Eye (tissue), 1 donor: ENCODE results near the gene SORCS2.

ENCODE experiments used
- DNase-seq: peaks from one replicate; pipeline ENCODE4 v3.0.0-alpha.2; 2015

The SORCS2 gene

GRCh38 chr4:7519638-7520376 lies 327.5 kb downstream of the SORCS2 start:
- DNase-seq = peak; percentile 41

- no peak for DNase-seq
Measured at GRCh38 chr4:7521666-7522065, 329.3 kb downstream of the SORCS2 start.

DNA sequence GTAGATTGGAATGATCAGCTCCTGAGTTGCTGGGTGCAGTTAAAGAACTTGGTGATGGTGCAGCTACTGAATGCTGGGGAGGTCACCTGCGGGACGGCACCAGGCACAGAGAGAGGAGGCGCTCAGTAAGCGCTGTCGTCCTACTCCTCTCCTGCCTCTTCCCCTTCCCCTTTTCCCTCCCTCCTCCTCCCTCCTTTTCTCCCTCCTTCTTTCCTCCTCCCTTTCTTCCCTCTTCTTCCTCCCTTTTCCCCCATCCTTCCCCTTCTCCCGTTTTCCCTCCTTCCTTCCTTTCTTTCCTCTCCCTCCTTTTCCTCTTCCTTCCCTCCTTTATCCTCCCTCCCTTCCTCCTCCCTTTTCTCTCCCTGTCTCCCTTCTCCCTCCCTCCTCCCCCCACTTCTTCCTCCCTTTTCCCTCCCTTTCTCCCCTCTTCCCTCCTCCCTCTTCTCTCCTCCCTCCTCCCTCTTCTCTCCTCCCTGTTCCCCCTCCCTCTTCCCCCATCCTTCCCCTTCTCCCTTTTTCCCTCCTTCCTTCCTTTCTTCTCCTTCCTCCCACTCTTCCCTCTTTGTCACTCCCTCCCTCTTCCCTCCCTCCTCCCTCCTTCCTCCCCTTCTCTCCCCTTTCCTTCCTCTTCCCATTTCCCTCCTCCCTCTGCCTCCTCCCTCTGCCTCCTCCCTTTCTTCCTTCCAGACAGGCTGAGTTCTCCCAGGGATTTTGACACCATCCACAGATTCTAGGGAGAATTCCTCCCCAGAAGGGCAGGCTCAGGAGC lies 330.3 kb downstream of the SORCS2 start:
- DNase-seq = no peak

GRCh38 chr4:7523526-7523925 lies 331.2 kb downstream of the SORCS2 start:
- DNase-seq = no peak

GRCh38 chr4:7524064-7524682 lies 331.8 kb downstream of the SORCS2 start:
- no peak for DNase-seq

- DNase-seq = no peak
Measured at GRCh38 chr4:7524843-7525242, 332.5 kb downstream of the SORCS2 start.

GRCh38 chr4:7526491-7526890 lies 334.2 kb downstream of the SORCS2 start:
- no peak for DNase-seq

GRCh38 chr4:7526929-7527535 lies 334.7 kb downstream of the SORCS2 start:
- no peak for DNase-seq

DNA sequence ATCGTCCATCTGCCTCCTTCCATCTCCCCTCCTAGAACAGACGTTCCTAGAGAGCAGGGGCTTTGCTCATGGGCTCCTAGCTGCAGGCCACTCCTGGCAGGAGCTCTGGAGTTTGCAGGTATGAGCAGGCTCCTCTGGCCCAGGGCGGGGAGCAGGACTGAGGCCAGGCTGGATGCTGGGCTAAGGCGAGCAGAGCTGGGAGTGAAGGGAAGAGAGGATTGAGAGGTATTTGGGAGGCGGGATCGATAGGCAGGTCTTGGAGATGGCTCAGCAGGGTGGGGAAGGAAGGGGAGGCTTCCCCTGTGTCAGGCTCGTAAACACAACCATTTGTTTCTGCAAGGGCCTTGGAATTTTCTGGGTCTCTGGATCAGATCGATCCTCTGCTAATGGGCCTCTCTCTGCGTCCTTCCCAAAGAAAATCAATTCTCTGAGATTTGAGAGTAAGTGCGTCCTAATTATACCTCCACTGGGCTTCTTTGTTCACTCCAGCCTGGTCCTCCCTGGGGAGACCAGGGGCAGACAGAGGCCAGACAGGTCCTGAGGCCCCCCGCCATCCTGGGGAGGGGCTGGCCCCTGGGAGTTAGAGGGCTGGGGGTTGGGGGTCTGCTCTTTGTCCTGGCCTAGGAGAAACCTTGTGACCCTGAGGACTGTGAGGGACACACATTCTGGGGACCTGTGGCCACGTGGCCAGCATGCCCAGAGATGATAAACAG lies 337.2 kb downstream of the SORCS2 start:
- DNase-seq = peak; percentile 81

DNA sequence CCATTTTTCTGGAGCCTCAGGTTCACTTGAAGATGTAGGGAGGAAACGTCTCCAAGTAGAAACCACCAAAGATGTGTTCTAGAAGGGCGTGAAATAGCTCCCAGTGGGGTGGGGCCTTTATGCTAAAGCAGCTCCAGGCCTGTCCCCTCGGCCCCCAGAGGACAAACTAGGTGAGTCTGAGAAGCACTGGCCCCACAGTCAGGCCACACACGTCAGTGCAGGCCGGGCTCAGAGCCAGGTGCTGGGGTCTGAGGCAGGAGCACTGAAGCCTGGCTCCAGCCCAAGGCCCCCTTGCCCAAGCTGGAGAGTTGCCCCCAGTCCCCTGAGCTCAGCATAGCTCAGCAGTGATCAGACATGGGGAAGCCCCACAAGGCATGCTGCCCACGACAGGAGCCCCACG lies 337.7 kb downstream of the SORCS2 start:
- DNase-seq = no peak

GRCh38 chr4:7530932-7531639 lies 338.7 kb downstream of the SORCS2 start:
- no peak for DNase-seq

DNA sequence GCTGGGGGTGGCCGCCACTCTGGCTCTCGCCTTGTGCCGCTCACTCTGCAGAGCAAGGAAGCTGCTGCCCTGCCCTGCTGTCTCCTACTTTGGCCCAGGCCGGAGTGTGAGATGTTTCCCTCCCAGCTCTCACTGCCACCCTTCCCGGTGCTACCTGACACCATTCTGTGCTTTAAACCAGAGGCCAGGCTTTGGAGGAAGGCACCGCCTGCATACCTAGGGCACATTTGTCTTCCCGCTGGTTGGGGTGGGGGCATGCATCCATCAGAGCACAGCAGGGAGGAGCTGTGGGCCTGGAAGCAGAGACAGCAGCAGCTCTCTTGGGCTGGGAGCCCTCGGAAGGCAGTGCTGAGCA lies 339.3 kb downstream of the SORCS2 start:
- no peak for DNase-seq

- no peak for DNase-seq
Measured at GRCh38 chr4:7532043-7532442, 339.7 kb downstream of the SORCS2 start.

DNA sequence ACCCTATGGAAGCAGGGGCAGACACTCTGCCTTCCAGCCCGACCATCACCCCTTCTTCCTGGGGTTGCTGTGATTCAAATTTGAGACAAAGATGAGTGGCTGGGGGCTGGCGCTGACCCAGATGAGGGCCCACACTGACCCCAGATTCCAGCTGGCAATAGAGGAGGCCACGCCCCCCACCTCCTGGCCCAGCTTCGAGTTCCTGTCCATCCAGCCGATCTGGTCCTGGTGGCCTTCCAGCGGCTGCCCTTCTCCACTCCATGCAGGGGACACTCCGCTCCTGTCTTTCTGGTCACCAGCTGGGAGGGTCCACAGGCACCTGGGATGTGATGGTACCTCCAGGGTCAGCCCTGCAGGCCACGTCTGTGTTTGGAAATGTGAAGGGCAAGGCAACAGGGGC lies 340.9 kb downstream of the SORCS2 start:
- no peak for DNase-seq

DNA sequence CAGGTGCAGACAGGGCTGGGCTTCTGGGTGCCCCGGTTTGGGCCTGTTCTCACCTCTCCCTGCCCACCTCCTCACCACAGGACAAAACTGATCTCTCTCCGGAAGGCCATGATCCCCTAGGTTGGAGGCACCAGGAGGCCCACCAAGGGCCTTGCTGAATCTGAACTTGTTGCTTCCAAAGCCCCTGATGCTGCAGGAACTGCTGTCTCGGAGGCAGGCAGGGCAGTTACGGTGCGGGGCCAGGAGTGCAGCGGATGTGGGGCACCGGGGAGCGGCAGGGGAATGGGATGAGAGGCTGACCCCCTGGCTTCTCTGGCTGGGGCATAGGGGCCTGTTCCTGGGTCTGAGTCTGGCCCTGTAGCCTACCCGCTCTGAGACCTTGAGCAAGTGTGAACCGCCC lies 342.8 kb downstream of the SORCS2 start:
- DNase-seq = no peak

- DNase-seq = no peak
Measured at GRCh38 chr4:7535619-7536018, 343.3 kb downstream of the SORCS2 start.

- DNase-seq = no peak
Measured at GRCh38 chr4:7536876-7537275, 344.5 kb downstream of the SORCS2 start.

DNA sequence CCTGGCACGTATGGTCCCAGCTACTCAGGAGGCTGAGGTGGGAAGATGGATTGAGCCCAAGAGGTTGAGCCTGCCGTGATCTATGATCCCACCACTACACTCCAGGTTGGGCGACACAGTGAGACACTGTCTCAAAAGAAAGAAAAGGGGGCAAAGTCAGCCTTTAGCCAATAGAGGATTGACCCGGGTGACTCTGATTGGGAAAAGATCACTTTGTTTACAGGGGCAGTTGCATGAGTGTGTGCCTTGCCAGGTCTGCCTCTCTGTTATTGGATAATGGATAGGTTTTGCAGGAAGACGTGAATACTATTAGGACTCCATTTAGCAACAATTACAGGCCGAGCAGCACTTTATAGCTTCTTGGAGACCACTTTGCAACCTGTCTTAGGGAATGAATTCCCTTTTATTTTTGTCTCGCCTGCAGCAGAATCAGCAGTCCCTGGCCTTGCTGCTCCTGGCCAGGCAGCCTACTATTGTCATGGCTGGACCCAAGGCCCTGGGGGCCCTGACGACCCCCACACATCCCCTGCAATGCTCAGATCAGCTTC lies 345.6 kb downstream of the SORCS2 start:
- DNase-seq = no peak

- DNase-seq = no peak
Measured at GRCh38 chr4:7538518-7538917, 346.2 kb downstream of the SORCS2 start.

GRCh38 chr4:7539186-7539585 lies 346.8 kb downstream of the SORCS2 start:
- no peak for DNase-seq

GRCh38 chr4:7539659-7540058 lies 347.3 kb downstream of the SORCS2 start:
- DNase-seq = no peak

DNA sequence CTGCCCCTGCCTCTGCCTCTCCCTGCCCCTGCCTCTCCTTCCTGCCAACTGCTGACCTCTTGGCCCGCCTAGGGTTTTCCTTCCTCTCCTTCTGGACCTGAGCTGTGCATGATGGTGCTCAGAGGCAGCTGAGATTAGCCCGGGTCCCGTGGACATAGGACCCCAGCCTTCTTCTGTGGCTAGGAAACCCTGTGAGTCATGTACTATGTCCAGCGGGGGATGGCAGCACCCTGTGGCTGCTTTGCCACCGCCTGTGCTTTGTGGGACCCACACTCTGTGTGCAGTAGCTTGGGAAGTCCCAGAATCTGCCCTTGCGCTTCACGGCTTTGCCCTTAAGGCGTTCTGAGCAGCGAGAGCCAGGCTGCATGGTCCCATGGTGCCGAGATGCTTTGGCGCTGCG lies 347.9 kb downstream of the SORCS2 start:
- no peak for DNase-seq
